ENCODE data around the gene TCF25.

- TF ChIP-seq CTCF (IDR thresholded peaks at IDR 0.05 in 4 of 5, conservative IDR thresholded peaks at IDR 0.05 in 1 of 5) (no peak), POLR2A (IDR thresholded peaks at IDR 0.05) (no peak)
Observed at GRCh38 chr16:89931305-89931896, 58.0 kb downstream of the TCF25 start.

All from gastrocnemius medialis (tissue), 4 donors.